ENCODE results near the gene MTMR3. TPM values are rescaled to one million over a fixed set of nuclear protein-coding genes. Genes with fewer than 3 reads are reported as not detected.
"Not testable (repeated sequence)": the region's sequence is repeated elsewhere in the genome, so short reads cannot be mapped to it uniquely, and the experiment has no call there.

The MTMR3 gene
- total and polyA plus RNA-seq, 2 donors from 2014 or later: 9.6 to 56.2 TPM

DNA sequence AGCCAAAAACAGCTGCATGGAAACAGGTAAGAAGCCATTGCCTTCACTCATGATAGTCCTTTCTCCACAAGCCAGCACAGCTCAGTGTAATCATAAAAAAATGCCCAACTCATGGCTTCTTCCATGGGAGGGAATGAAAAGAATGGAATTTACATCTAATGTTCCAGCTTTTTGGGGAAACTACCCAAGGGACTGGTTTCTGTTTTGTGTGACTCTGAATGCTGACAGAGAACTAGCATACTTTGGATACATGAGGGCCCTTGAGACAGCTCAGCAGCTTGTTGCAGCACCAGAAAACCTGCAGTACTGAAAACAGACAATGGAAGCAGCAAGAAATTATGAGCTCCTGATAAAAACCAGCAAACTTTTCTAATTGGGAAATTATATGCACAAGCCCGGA lies 173.0 kb downstream of the MTMR3 start:
- intact Hi-C loops (cut with DNase I): no loop called here
- Histone ChIP-seq H3K27me3 (ENCODE audit: control insufficient read depth, insufficient read depth, low read length) (no peaks in the 10 kb centered on the region), H3K4me3 (ENCODE audit: low read length in 3 of 3) (no peak overlapping the region), H3K36me3 (ENCODE audit: control insufficient read depth in 2 of 3, insufficient read depth in 3 of 3, low read length in 3 of 3) (no peaks in the 10 kb centered on the region), H3K27ac (ENCODE audit: low read depth in 2 of 2, low read length in 2 of 2) (no peak overlapping the region), H3K9ac (ENCODE audit: low read length in 3 of 3) (no peak overlapping the region), H3K4me1 (ENCODE audit: control insufficient read depth in 2 of 3, insufficient read depth in 2 of 3, low read depth in 1 of 3, low read length in 3 of 3) (no peaks in the 10 kb centered on the region), H3K9me3 (ENCODE audit: control insufficient read depth in 2 of 3, insufficient read depth in 1 of 3, low read length in 3 of 3) (no peaks in the 10 kb centered on the region)
- TF ChIP-seq, protein P1, sequence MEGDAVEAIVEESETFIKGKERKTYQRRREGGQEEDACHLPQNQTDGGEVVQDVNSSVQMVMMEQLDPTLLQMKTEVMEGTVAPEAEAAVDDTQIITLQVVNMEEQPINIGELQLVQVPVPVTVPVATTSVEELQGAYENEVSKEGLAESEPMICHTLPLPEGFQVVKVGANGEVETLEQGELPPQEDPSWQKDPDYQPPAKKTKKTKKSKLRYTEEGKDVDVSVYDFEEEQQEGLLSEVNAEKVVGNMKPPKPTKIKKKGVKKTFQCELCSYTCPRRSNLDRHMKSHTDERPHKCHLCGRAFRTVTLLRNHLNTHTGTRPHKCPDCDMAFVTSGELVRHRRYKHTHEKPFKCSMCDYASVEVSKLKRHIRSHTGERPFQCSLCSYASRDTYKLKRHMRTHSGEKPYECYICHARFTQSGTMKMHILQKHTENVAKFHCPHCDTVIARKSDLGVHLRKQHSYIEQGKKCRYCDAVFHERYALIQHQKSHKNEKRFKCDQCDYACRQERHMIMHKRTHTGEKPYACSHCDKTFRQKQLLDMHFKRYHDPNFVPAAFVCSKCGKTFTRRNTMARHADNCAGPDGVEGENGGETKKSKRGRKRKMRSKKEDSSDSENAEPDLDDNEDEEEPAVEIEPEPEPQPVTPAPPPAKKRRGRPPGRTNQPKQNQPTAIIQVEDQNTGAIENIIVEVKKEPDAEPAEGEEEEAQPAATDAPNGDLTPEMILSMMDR (IDR thresholded peaks at IDR 0.05; ENCODE audit: borderline replicate concordance, extremely low read depth, insufficient read depth): no peak
- FAIRE-seq (no peak), DNase-seq (no peak)

DNA sequence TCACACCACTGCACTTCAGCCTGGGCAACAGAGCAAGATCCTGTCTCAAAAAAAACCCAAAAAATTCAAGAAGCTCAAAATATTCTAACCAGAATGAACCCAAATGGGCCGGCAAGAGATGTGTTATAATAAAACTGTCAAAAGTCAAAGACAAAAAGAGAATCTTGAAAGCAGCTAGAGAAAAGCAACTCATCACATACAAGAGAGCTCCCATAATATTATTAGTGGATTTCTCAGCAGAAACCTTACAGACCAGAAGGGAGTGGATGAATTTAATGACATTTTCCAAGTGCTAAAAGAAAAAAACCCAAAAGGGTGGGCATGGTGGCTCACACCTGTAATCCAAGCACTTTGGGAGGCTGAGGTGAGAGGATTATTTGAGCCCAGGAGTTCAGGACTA lies 174.4 kb downstream of the MTMR3 start:
- DNase-seq: no peak

DNA sequence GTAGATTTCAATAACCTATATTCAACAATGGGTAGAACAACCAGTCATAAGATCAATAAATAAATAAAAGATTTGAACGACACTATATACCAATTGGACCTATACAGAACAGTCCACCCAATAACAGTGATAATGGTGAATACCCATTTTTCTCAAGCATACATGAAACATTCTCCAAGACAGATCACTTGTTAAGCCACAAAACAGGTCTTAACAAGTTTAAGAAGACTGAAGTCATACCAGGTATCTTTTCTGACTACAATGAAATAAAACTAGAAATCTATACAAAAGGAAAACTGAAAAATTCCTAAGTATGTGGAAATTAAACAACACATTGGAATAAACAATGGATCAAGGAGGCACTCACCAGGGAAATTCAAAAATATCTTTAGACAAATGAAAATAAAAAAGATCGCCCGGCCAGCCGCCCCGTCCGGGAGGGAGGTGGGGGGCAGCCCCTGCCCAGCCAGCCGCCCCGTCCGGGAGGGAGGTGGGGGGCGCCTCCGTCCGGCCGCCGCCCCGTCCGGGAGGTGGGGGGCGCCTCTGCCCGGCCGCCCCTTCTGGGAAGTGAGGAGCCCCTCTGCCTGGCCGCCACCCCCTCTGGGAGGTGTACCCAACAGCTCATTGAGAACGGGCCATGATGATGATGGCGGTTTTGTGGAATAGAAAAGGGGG lies 176.5 kb downstream of the MTMR3 start:
- intact Hi-C loops (cut with DNase I); H3K27me3 ChIP-seq (ENCODE audit: control insufficient read depth, insufficient read depth, low read length); H3K9ac ChIP-seq (ENCODE audit: low read length in 3 of 3); H3K4me1 ChIP-seq (ENCODE audit: control insufficient read depth in 2 of 3, insufficient read depth in 2 of 3, low read depth in 1 of 3, low read length in 3 of 3); DNase-seq; H3K27ac ChIP-seq (ENCODE audit: low read depth in 2 of 2, low read length in 2 of 2); H3K9me3 ChIP-seq (ENCODE audit: control insufficient read depth in 2 of 3, insufficient read depth in 1 of 3, low read length in 3 of 3); H3K36me3 ChIP-seq (ENCODE audit: control insufficient read depth in 2 of 3, insufficient read depth in 3 of 3, low read length in 3 of 3); FAIRE-seq; H3K4me3 ChIP-seq (ENCODE audit: low read length in 3 of 3): not testable (repeated sequence)

More for the DNA sequence above, 174.4 kb downstream of the MTMR3 start:
- Histone ChIP-seq H3K4me1 (ENCODE audit: control insufficient read depth in 2 of 3, insufficient read depth in 2 of 3, low read depth in 1 of 3, low read length in 3 of 3) (no peaks in the 10 kb centered on the region), H3K27ac (ENCODE audit: low read depth in 2 of 2, low read length in 2 of 2) (no peak overlapping the region), H3K9ac (ENCODE audit: low read length in 3 of 3) (no peak overlapping the region), H3K9me3 (ENCODE audit: control insufficient read depth in 2 of 3, insufficient read depth in 1 of 3, low read length in 3 of 3) (no peaks in the 10 kb centered on the region), H3K27me3 (ENCODE audit: control insufficient read depth, insufficient read depth, low read length) (no peaks in the 10 kb centered on the region), H3K36me3 (ENCODE audit: control insufficient read depth in 2 of 3, insufficient read depth in 3 of 3, low read length in 3 of 3) (no peaks in the 10 kb centered on the region), H3K4me3 (ENCODE audit: low read length in 3 of 3) (no peak overlapping the region)
- intact Hi-C loops (cut with DNase I): no loop called here
- FAIRE-seq: no peak
- TF ChIP-seq, protein P1 (IDR thresholded peaks at IDR 0.05; ENCODE audit: borderline replicate concordance, extremely low read depth, insufficient read depth): no peak

DNA sequence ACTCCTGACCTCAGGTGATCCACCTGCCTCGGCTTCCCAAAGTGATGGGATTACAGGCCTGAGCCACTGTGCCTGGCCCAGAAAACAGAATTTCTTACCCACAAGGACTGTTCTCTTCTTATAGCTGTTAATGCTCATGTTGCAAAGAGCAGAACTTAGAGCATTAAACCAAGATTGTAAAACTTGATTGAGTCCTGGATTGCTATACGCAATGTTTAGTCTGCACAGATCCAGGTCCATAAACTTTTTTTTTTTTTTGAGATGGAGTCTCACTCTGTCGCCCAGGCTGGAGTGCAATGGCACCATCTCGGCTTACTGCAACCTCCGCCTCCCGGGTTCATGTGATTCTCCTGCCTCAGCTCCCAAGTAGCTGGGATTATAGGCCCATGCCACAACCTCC lies 178.1 kb downstream of the MTMR3 start:
- H3K27me3 ChIP-seq (ENCODE audit: control insufficient read depth, insufficient read depth, low read length); DNase-seq; H3K4me1 ChIP-seq (ENCODE audit: control insufficient read depth in 2 of 3, insufficient read depth in 2 of 3, low read depth in 1 of 3, low read length in 3 of 3); H3K4me3 ChIP-seq (ENCODE audit: low read length in 3 of 3); H3K27ac ChIP-seq (ENCODE audit: low read depth in 2 of 2, low read length in 2 of 2); FAIRE-seq; intact Hi-C loops (cut with DNase I); H3K9ac ChIP-seq (ENCODE audit: low read length in 3 of 3); H3K9me3 ChIP-seq (ENCODE audit: control insufficient read depth in 2 of 3, insufficient read depth in 1 of 3, low read length in 3 of 3); H3K36me3 ChIP-seq (ENCODE audit: control insufficient read depth in 2 of 3, insufficient read depth in 3 of 3, low read length in 3 of 3): not testable (repeated sequence)
